Body of pancreas (tissue), 4 donors: Measurements from ENCODE around the gene RNU1-2.
"Not testable (repeated sequence)": the region's sequence is repeated elsewhere in the genome, so short reads cannot be mapped to it uniquely, and the experiment has no call there.

ENCODE experiments used
- CTCF ChIP-seq, 7 experiments: fragments of 450-650 bp in 4 of 7; fragments of 200-600 bp in 3 of 7; sonication (generic) in 3 of 7; IDR thresholded peaks; one replicate each; pipeline ENCODE4 v1.5.1; 2016 to 2019; ENCODE audit warnings: antibody characterized with exemption in 7 of 7
- POLR2A ChIP-seq, 3 donors: fragments of 450-650 bp; IDR thresholded peaks; one replicate each; pipeline ENCODE4 v1.6.1; 2016; ENCODE audit warnings: antibody characterized with exemption in 3 of 3, mild to moderate bottlenecking in 2 of 3

- not testable (repeated sequence) for TF ChIP-seq CTCF, POLR2A (IDR thresholded peaks at IDR 0.05)
Observed at GRCh38 chr1:16914928-16915626, 19.3 kb downstream of the RNU1-2 start.
